SK-N-SH (cell line): ENCODE results near the gene BTBD7. TPM values are rescaled to one million over a fixed set of nuclear protein-coding genes. Genes with fewer than 3 reads are reported as not detected.

ENCODE experiments used
- CTCF ChIA-PET: fragments of 300-600, 350-600 bp; formaldehyde crosslinking; extraction: SDS; loops from one replicate; lab custom pipeline; 2021; lab: Yijun Ruan, JAX
- POLR2A ChIA-PET: fragments of 350-600 bp; sonication (Branson Sonifier 250); formaldehyde crosslinking; extraction: SDS; loops from one replicate; lab custom pipeline; 2020; ENCODE audit warnings: antibody characterized with exemption, inconsistent platforms; lab: Yijun Ruan, JAX
- DNase-seq: peaks from one replicate; pipeline ENCODE4 v3.0.0; 2012
- H2AFZ ChIP-seq: fragments of 200-600 bp; sonication (generic); 2 replicates; pipeline ENCODE4 v1.8.1; 2016; ENCODE audit warnings: antibody characterized with exemption, mild to moderate bottlenecking, low read depth
- H3F3A ChIP-seq: fragments of 200-600 bp; sonication (generic); replicated peaks from 2 replicates; pipeline ENCODE3; 2016; ENCODE audit warnings: antibody characterized with exemption, mild to moderate bottlenecking; ENCODE audit not compliant: insufficient read depth
- H3K27ac ChIP-seq, 2 experiments: fragments of 200-500 bp in 1 of 2; fragments of 200-600 bp in 1 of 2; sonication (Bioruptor generic) in 1 of 2; sonication (generic), shearing (Covaris generic) in 1 of 2; 2 replicates each; pipeline versions ENCODE4 v1.5.1 to v1.6.1; 2014 to 2016; ENCODE audit warnings: low read depth in 2 of 2, inconsistent platforms in 1 of 2, low read length in 1 of 2, mild to moderate bottlenecking in 1 of 2, mixed read lengths in 1 of 2
- H3K27me3 ChIP-seq: fragments of 200-600 bp; sonication (generic), shearing (Covaris generic); 2 replicates; pipeline ENCODE4 v1.6.1; 2016; ENCODE audit warnings: mixed run types; ENCODE audit not compliant: insufficient read depth
- H3K36me3 ChIP-seq, 2 experiments: fragments of 200-500 bp in 1 of 2; fragments of 200-600 bp in 1 of 2; sonication (Bioruptor generic) in 1 of 2; sonication (generic) in 1 of 2; replicated peaks in 1 of 2; 2 replicates each; pipeline versions ENCODE3 to v1.5.1; 2014 to 2016; ENCODE audit warnings: low read length in 1 of 2, mild to moderate bottlenecking in 1 of 2; ENCODE audit not compliant: insufficient read depth in 2 of 2, control insufficient read depth in 1 of 2
- H3K4me1 ChIP-seq, 2 experiments: fragments of 200-500 bp in 1 of 2; fragments of 200-600 bp in 1 of 2; sonication (Bioruptor generic) in 1 of 2; sonication (generic), shearing (Covaris generic) in 1 of 2; 2 replicates each; pipeline versions ENCODE4 v1.5.1 to v1.6.1; 2014 to 2016; ENCODE audit warnings: low read depth in 1 of 2, low read length in 1 of 2, mixed run types in 1 of 2; ENCODE audit not compliant: insufficient read depth in 2 of 2, control insufficient read depth in 1 of 2
- H3K4me2 ChIP-seq: fragments of 200-600 bp; sonication (generic), shearing (Covaris generic); 2 replicates; pipeline ENCODE4 v1.6.1; 2017; ENCODE audit warnings: mixed run types
- H3K4me3 ChIP-seq, 2 experiments: fragments of 200-500 bp in 1 of 2; fragments of 200-600 bp in 1 of 2; sonication (Bioruptor generic) in 1 of 2; sonication (generic), shearing (Covaris generic) in 1 of 2; 2 replicates each; pipeline versions ENCODE4 v1.5.1 to v1.8.1; 2014 to 2016; ENCODE audit warnings: low read depth in 2 of 2, inconsistent platforms in 1 of 2, low read length in 1 of 2, mild to moderate bottlenecking in 1 of 2, mixed read lengths in 1 of 2, moderate library complexity in 1 of 2
- H3K79me2 ChIP-seq: fragments of 200-600 bp; sonication (generic); 2 replicates; pipeline ENCODE4 v1.8.1; 2017; ENCODE audit warnings: mild to moderate bottlenecking; ENCODE audit not compliant: insufficient read depth
- H3K9ac ChIP-seq: fragments of 200-600 bp; sonication (generic); 2 replicates; pipeline ENCODE4 v1.6.1; 2017; ENCODE audit warnings: mixed run types
- H3K9me2 ChIP-seq: fragments of 200-600 bp; sonication (generic); 2 replicates; pipeline ENCODE4 v1.6.1; 2017; ENCODE audit warnings: mixed run types
- H3K9me3 ChIP-seq: fragments of 200-600 bp; sonication (generic); 2 replicates; pipeline ENCODE4 v1.6.1; 2017; ENCODE audit warnings: mixed run types, mild to moderate bottlenecking, moderate library complexity
- H4K20me1 ChIP-seq: fragments of 200-600 bp; sonication (generic); 2 replicates; pipeline ENCODE4 v1.6.1; 2017; ENCODE audit warnings: mild to moderate bottlenecking, mixed run types; ENCODE audit not compliant: insufficient read depth
- ELF1 ChIP-seq: IDR thresholded peaks from 2 replicates; pipeline ENCODE4 v1.4.0; 2012
- FOSL2 ChIP-seq: IDR thresholded peaks from 2 replicates; pipeline ENCODE4 v1.4.0; 2012; ENCODE audit warnings: low read depth, mild to moderate bottlenecking, moderate library complexity, borderline replicate concordance
- FOXJ3 ChIP-seq: sonication (generic); formaldehyde crosslinking; IDR thresholded peaks from 2 replicates; pipeline ENCODE4 v1.5.1; 2020; ENCODE audit warnings: mild to moderate bottlenecking, missing genetic modification reagents
- GABPA ChIP-seq: IDR thresholded peaks from 2 replicates; pipeline ENCODE4 v1.4.0; 2012; ENCODE audit warnings: low read depth, mild to moderate bottlenecking
- GATA2 ChIP-seq: sonication (generic); formaldehyde crosslinking; IDR thresholded peaks from 2 replicates; pipeline ENCODE4 v1.5.0; 2020; ENCODE audit warnings: mild to moderate bottlenecking, missing genetic modification reagents
- IRF3 ChIP-seq: fragments of 150-350 bp; IDR thresholded peaks from 2 replicates; pipeline ENCODE4 v1.6.1; 2016; ENCODE audit warnings: mild to moderate bottlenecking, low read depth, low read length
- JUND ChIP-seq: IDR thresholded peaks from 2 replicates; pipeline ENCODE4 v1.4.0; 2012
- MAX ChIP-seq: IDR thresholded peaks from 2 replicates; pipeline ENCODE4 v1.4.0; 2012; ENCODE audit warnings: low read depth
- MEF2A ChIP-seq: IDR thresholded peaks from 2 replicates; pipeline ENCODE4 v1.4.0; 2012; ENCODE audit warnings: low read depth, borderline replicate concordance
- NRF1 ChIP-seq: IDR thresholded peaks from 2 replicates; pipeline ENCODE4 v1.6.1; 2012; ENCODE audit warnings: low read depth, mild to moderate bottlenecking, low read length
- PBX3 ChIP-seq: IDR thresholded peaks from 2 replicates; pipeline ENCODE4; 2012
- RAD21 ChIP-seq: IDR thresholded peaks from 2 replicates; pipeline ENCODE4 v1.6.1; 2012; ENCODE audit warnings: mild to moderate bottlenecking, low read length
- RCOR1 ChIP-seq: fragments of 150-350 bp; IDR thresholded peaks from 2 replicates; pipeline ENCODE4 v1.6.1; 2017; ENCODE audit warnings: antibody characterized with exemption, low read length
- SIN3A ChIP-seq: IDR thresholded peaks from 2 replicates; pipeline ENCODE4 v1.6.1; 2012; ENCODE audit warnings: low read depth, mild to moderate bottlenecking, low read length, moderate library complexity, borderline replicate concordance
- TAF1 ChIP-seq: IDR thresholded peaks from 2 replicates; pipeline ENCODE4 v1.6.1; 2012; ENCODE audit warnings: low read depth, mild to moderate bottlenecking, low read length, moderate library complexity, borderline replicate concordance
- TCF12 ChIP-seq: IDR thresholded peaks from 2 replicates; pipeline ENCODE4 v1.4.0; 2012
- USF1 ChIP-seq: IDR thresholded peaks from 2 replicates; pipeline ENCODE4 v1.4.0; 2012; ENCODE audit warnings: low read depth, borderline replicate concordance
- USF2 ChIP-seq: fragments of 150-350 bp; IDR thresholded peaks from 2 replicates; pipeline ENCODE4 v1.6.1; 2017; ENCODE audit warnings: antibody characterized with exemption, low read length, low read depth, borderline replicate concordance
- YY1 ChIP-seq: IDR thresholded peaks from 2 replicates; pipeline ENCODE4 v1.4.0; 2012; ENCODE audit warnings: low read depth, mild to moderate bottlenecking
- ZBTB33 ChIP-seq: IDR thresholded peaks from 2 replicates; pipeline ENCODE4 v1.4.0; 2012; ENCODE audit warnings: low read depth, borderline replicate concordance
- WGBS: methylation state at CpG from one replicate; pipeline ENCODE4 v1.1.6; 2017; ENCODE audit warnings: low lambda C conversion rate; 5-methylcytosine and 5-hydroxymethylcytosine counted together
- polyA plus RNA-seq, 3 experiments: library from polyadenylated mRNA; depleted of rRNA; stranded (reverse); fragments of >200 nt; gene quantifications; 2 replicates each; pipeline ENCODE4 v1.2.3, GENCODE V29; 2012

BTBD7 gene
- polyA plus RNA-seq, 1 of the 3 experiments (the other 2 are of a cell fraction), result 8.6 TPM

- no peak for TF ChIP-seq MAX
- TF ChIP-seq RCOR1, result no peak
- no peak for TF ChIP-seq ELF1
- no peak for TF ChIP-seq USF1
- no peak for TF ChIP-seq RAD21
- TF ChIP-seq GABPA, result no peak
- TF ChIP-seq, all 33 proteins: peak for 0
These were observed 33.0 kb downstream of the BTBD7 start (continued) for GRCh38 chr14:93299866-93300265.

GRCh38 chr14:93299416-93299815, 33.4 kb downstream of the BTBD7 start:
- DNase-seq, result no peak
- TF ChIP-seq FOXJ3 (CRISPR knock-in tag) (no peak), IRF3 (no peak), JUND (no peak), TCF12 (no peak), MEF2A (no peak), ZBTB33 (no peak), SIN3A (no peak), USF2 (no peak), MAX (no peak), NRF1 (no peak), PBX3 (no peak), YY1 (no peak), TAF1 (no peak), ELF1 (no peak), GATA2 (CRISPR knock-in tag) (no peak), RAD21 (no peak), FOSL2 (no peak)
- peaks cover 13 to 27% of the 10 kb centered on the region in 2 experiments; a peak in 3 of 4 replicates for H3K4me1 ChIP-seq
- ChIA-PET CTCF (no interaction called here), POLR2A (no interaction called here)
- peaks cover 4% of the 10 kb centered on the region for H3F3A ChIP-seq
- peaks cover 91% of the 10 kb centered on the region for H3K79me2 ChIP-seq
- H3K9me2 ChIP-seq, result no peaks in the 10 kb centered on the region
- H4K20me1 ChIP-seq, result peaks cover 35% of the 10 kb centered on the region
- no peaks in the 10 kb centered on the region for H3K9me3 ChIP-seq
- peaks cover 0 to 2% of the 10 kb centered on the region in 2 experiments for H3K36me3 ChIP-seq
- no peak overlapping the region for H3K4me2 ChIP-seq
- H3K27me3 ChIP-seq, result no peaks in the 10 kb centered on the region
- H3K4me3 ChIP-seq, result no peak overlapping the region
- WGBS, result 98% methylated on average over 3 of the region's 3 CpGs
- no peak overlapping the region for H3K27ac ChIP-seq
- H3K9ac ChIP-seq, result no peak overlapping the region
- no peak overlapping the region for H2AFZ ChIP-seq
